HepG2 (cell line): ENCODE data around the gene NEIL1. TPM values are rescaled to one million over a fixed set of nuclear protein-coding genes. Genes with fewer than 3 reads are reported as not detected.
A peak's percentile ranks its signal among the peaks of the same experiment; 100 is the strongest.
"Not testable (repeated sequence)": the region's sequence is repeated elsewhere in the genome, so short reads cannot be mapped to it uniquely, and the experiment has no call there.

Source experiments
- ATAC-seq: fragments of 200-7000 bp; cut with Tn5 transposase; 3 replicates; pipeline ENCODE4 v1.9.1; 2020; ENCODE audit warnings: mild to moderate bottlenecking, moderate library complexity
- BruUV-seq: library from RNA; stranded (reverse); fragments of 400-500 nt; replicated peaks from 2 replicates; lab custom pipeline; 2021; lab: Mats Ljungman, UMichigan
- CTCF ChIA-PET: fragments of 300-600 bp; formaldehyde crosslinking; extraction: SDS; loops from one replicate; lab custom pipeline; 2021; ENCODE audit warnings: low total read pairs, inconsistent platforms, low intra/inter-chr PET ratio; lab: Yijun Ruan, JAX
- POLR2A ChIA-PET: fragments of 350-600 bp; sonication (Branson Sonifier 250); formaldehyde crosslinking; loops from one replicate; lab custom pipeline; 2020; ENCODE audit warnings: antibody characterized with exemption, inconsistent platforms; lab: Yijun Ruan, JAX
- DNase-seq: peaks from one replicate; pipeline ENCODE4 v3.0.0-alpha.2; 2015; ENCODE audit warnings: low spot score
- FAIRE-seq: peaks from 3 replicates; lab custom pipeline; 2011; peaks lifted over from hg19 to GRCh38; lab: Jason Lieb, UNC
- H2AFZ ChIP-seq: one replicate; pipeline ENCODE4 v1.6.1; 2011; ENCODE audit warnings: low read length, inconsistent platforms
- H3K27ac ChIP-seq: fragments of 300-600 bp; 3 replicates; pipeline ENCODE4 v1.8.0; 2011; ENCODE audit warnings: mixed run types, mild to moderate bottlenecking, mixed read lengths, low read length, inconsistent platforms; ENCODE audit not compliant: insufficient read depth; ENCODE audit errors: extremely low read length
- H3K27me3 ChIP-seq, 2 experiments: fragments of 200-600 bp in 1 of 2; 2 replicates in 1 of 2; 3 replicates in 1 of 2; pipeline versions ENCODE4 v1.6.0 to v1.8.0; 2011; ENCODE audit warnings: low read length in 2 of 2, mild to moderate bottlenecking in 2 of 2, moderate library complexity in 2 of 2, inconsistent platforms in 1 of 2; ENCODE audit not compliant: insufficient read depth in 2 of 2, control insufficient read depth in 1 of 2
- H3K36me3 ChIP-seq, 2 experiments: fragments of 200-600 bp in 1 of 2; replicated peaks in 1 of 2; 2 replicates in 1 of 2; 3 replicates in 1 of 2; pipeline versions ENCODE4 v1.5.1 to v1.8.0; 2011; ENCODE audit warnings: low read length in 2 of 2, inconsistent platforms in 1 of 2; ENCODE audit not compliant: insufficient read depth in 2 of 2, control insufficient read depth in 1 of 2
- H3K4me1 ChIP-seq: 2 replicates; pipeline ENCODE4 v1.5.1; 2012; ENCODE audit warnings: low read length, inconsistent platforms; ENCODE audit not compliant: insufficient read depth
- H3K4me2 ChIP-seq: 2 replicates; pipeline ENCODE4 v1.6.0; 2011; ENCODE audit warnings: low read depth, low read length, inconsistent platforms
- H3K4me3 ChIP-seq, 3 experiments: fragments of 200-600 bp in 1 of 3; sonication (generic), shearing (Covaris generic) in 1 of 3; replicated peaks in 1 of 3; 2 replicates each; pipeline ENCODE4 v1.5.1; 2011 to 2016; ENCODE audit warnings: low read length in 3 of 3, inconsistent platforms in 2 of 3, low read depth in 2 of 3, mild to moderate bottlenecking in 2 of 3, control low read depth in 1 of 3, mixed read lengths in 1 of 3; ENCODE audit not compliant: insufficient read depth in 1 of 3
- H3K79me2 ChIP-seq: one replicate; pipeline ENCODE4 v1.6.1; 2011; ENCODE audit warnings: low read length, inconsistent platforms; ENCODE audit not compliant: insufficient read depth
- H3K9ac ChIP-seq: 2 replicates; pipeline ENCODE4 v1.6.0; 2011; ENCODE audit warnings: mild to moderate bottlenecking, low read depth, low read length, inconsistent platforms; ENCODE audit not compliant: insufficient read depth
- H3K9me3 ChIP-seq: 2 replicates; pipeline ENCODE4 v1.5.1; 2012; ENCODE audit warnings: mild to moderate bottlenecking, low read length
- H4K20me1 ChIP-seq: 2 replicates; pipeline ENCODE4 v1.6.0; 2011; ENCODE audit warnings: inconsistent platforms, mild to moderate bottlenecking, low read length, moderate library complexity; ENCODE audit not compliant: insufficient read depth
- CHD2 ChIP-seq: IDR thresholded peaks from 2 replicates; pipeline ENCODE4 v1.6.1; 2011; ENCODE audit warnings: low read depth, low read length, improper control_type of control experiment
- WGBS: methylation state at CpG from one replicate; pipeline ENCODE4 v1.1.6; 2017; ENCODE audit warnings: low lambda C conversion rate; 5-methylcytosine and 5-hydroxymethylcytosine counted together
- in situ Hi-C: cut with HindIII; loops from 2 replicates; pipeline ENCODE4 v1.10.0; 2017; ENCODE audit warnings: low pct_unique_long_range_greater_than_20kb; ENCODE audit not compliant: extremely low pct_ligation_motif_present
- intact Hi-C: fragments of 100-400 bp; cut with micrococcal nuclease; formaldehyde crosslinking; loops from one replicate; pipeline ENCODE4 v1.10.0; 2022; ENCODE audit not compliant: unreplicated experiment
- polyA plus RNA-seq, 8 experiments: library from polyadenylated mRNA; depleted of rRNA in 3 of 8; stranded (reverse) in 7 of 8; unstranded in 1 of 8; fragments of >200 nt; fragmentation: Illumina TruSeq in 4 of 8; extraction: Trizol in 4 of 8; gene quantifications; 2 replicates each; pipeline versions ENCODE4 v1.2.1 to v1.2.3, GENCODE V29; 2011 to 2016; ENCODE audit warnings: low read depth in 4 of 8, missing spikeins in 1 of 8, mixed read lengths in 1 of 8; ENCODE audit not compliant: insufficient read depth in 1 of 8
- total RNA-seq, 5 experiments: library from RNA; depleted of rRNA; stranded (reverse); fragments of >200 nt; fragmentation: Illumina TruSeq; extraction: Trizol; gene quantifications; 2 replicates each; pipeline ENCODE4 v1.2.3, GENCODE V29; 2016; ENCODE audit warnings: low read depth in 1 of 5

NEIL1 gene
- total and polyA plus RNA-seq, 2 of the 13 experiments (the other 11 are each of a cell fraction or from before 2014, with no cell fraction given), result 10.4 to 15.5 TPM

- H3K36me3 ChIP-seq, H3K27ac ChIP-seq, H3K4me2 ChIP-seq, H3K9ac ChIP-seq, FAIRE-seq, H3K27me3 ChIP-seq, DNase-seq, H3K79me2 ChIP-seq, POLR2A ChIA-PET, ATAC-seq, CTCF ChIA-PET, H2AFZ ChIP-seq, H3K9me3 ChIP-seq, in situ Hi-C loops, H3K4me3 ChIP-seq, intact Hi-C loops, H4K20me1 ChIP-seq, BruUV-seq: not testable (repeated sequence)
- 14% methylated on average over 7 of the region's 7 CpGs for WGBS
- peaks cover 14% of the 10 kb centered on the region for H3K4me1 ChIP-seq
- peak; percentile 65; the same call in 1 of the 2 replicates for TF ChIP-seq CHD2
These were observed 14.7 kb upstream of the NEIL1 start for GRCh38 chr15:75332093-75332492.

DNA sequence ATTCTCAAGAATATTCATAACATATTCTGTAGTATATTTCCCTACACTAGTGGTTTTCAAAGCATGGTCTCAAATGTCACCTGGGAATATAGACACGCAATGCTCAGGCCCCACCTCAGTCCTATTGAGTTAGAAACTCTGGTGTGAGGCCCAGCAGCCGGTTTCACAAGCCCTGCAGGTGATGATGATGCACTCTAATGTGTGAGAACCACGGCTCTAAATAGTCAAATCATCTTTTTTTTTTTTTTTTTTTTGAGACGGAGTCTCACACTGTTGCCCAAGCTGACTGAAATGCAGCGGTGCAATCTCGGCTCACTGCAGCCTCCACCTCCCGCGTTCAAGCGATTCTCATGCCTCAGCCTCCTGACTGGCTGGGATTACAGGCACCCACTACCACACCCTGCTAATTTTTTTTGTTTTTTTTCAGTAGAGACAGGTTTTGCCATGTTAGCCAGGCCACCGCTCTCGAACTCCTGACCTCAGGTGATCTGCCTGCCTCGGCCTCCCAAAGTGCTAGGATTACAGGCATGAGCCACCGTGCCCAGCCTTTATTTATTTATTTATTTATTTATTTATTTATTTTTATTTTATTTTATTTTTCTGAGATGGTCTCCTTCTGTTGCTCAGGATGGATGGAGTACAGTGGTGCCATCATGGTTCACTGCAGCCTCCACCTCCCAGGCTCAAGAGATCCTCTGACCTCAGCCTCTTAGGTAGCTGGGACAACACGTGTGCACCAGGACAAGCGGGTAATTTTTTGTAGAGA is 13.0 kb upstream of the NEIL1 start:
- H2AFZ ChIP-seq, ATAC-seq, H4K20me1 ChIP-seq, intact Hi-C loops, H3K4me3 ChIP-seq, H3K9me3 ChIP-seq, H3K27ac ChIP-seq, CTCF ChIA-PET, H3K9ac ChIP-seq, BruUV-seq, POLR2A ChIA-PET, H3K79me2 ChIP-seq, H3K36me3 ChIP-seq, H3K4me2 ChIP-seq, DNase-seq, in situ Hi-C loops, H3K27me3 ChIP-seq, FAIRE-seq: not testable (repeated sequence)
- peaks cover 22% of the 10 kb centered on the region for H3K4me1 ChIP-seq
- 80% methylated on average over 15 of the region's 15 CpGs for WGBS
